Parathyroid adenoma (tissue), 2 donors: Measurements from ENCODE around the gene MGMT.

Experiments used
- H2AFZ ChIP-seq: fragments of 300-600 bp; sonication (generic); one replicate; pipeline ENCODE4 v1.7.0; 2017; ENCODE audit warnings: antibody characterized with exemption, mild to moderate bottlenecking
- H3K27ac ChIP-seq: fragments of 300-600 bp; sonication (generic); one replicate; pipeline ENCODE4 v1.7.0; 2017
- H3K27me3 ChIP-seq: fragments of 300-600 bp; sonication (generic); one replicate; pipeline ENCODE4 v1.7.0; 2017; ENCODE audit warnings: low read length; ENCODE audit not compliant: control insufficient read depth, insufficient read depth
- H3K36me3 ChIP-seq: fragments of 300-600 bp; sonication (generic); one replicate; pipeline ENCODE4 v1.7.0; 2017; ENCODE audit warnings: low read length; ENCODE audit not compliant: control insufficient read depth, insufficient read depth
- H3K4me1 ChIP-seq: fragments of 300-600 bp; sonication (generic); one replicate; pipeline ENCODE4 v1.7.0; 2017; ENCODE audit warnings: control low read depth
- H3K4me2 ChIP-seq: fragments of 300-600 bp; sonication (generic); one replicate; pipeline ENCODE4 v1.7.0; 2017; ENCODE audit warnings: low read length
- H3K4me3 ChIP-seq: fragments of 300-600 bp; sonication (generic); one replicate; pipeline ENCODE4 v1.7.0; 2017; ENCODE audit warnings: low read depth, low read length
- H3K79me2 ChIP-seq: fragments of 300-600 bp; sonication (generic); one replicate; pipeline ENCODE4 v1.7.0; 2017; ENCODE audit warnings: control low read depth
- H3K9ac ChIP-seq: fragments of 300-600 bp; sonication (generic); one replicate; pipeline ENCODE4 v1.7.0; 2017; ENCODE audit warnings: mild to moderate bottlenecking
- H3K9me3 ChIP-seq: fragments of 300-600 bp; sonication (generic); one replicate; pipeline ENCODE4 v1.7.0; 2017; ENCODE audit warnings: low read length; ENCODE audit not compliant: control insufficient read depth
- CTCF ChIP-seq: fragments of 300-600 bp; sonication (generic); IDR thresholded peaks from one replicate; pipeline ENCODE4 v1.7.0; 2017; ENCODE audit warnings: antibody characterized with exemption, mild to moderate bottlenecking
- donor health status: primary hyperparathyroidism.

MGMT gene

GRCh38 chr10:129707406-129708388, 240.7 kb downstream of the MGMT start:
- Histone ChIP-seq H3K27ac (no peak overlapping the region), H3K4me3 (no peak overlapping the region), H3K9me3 (no peaks in the 10 kb centered on the region), H3K4me1 (no peaks in the 10 kb centered on the region), H2AFZ (no peak overlapping the region), H3K9ac (no peak overlapping the region), H3K27me3 (no peaks in the 10 kb centered on the region), H3K79me2 (no peaks in the 10 kb centered on the region), H3K36me3 (no peaks in the 10 kb centered on the region), H3K4me2 (no peak overlapping the region)
- no peak for TF ChIP-seq CTCF

GRCh38 chr10:129709101-129709500, 242.1 kb downstream of the MGMT start:
- no peak overlapping the region for H3K4me3 ChIP-seq
- no peaks in the 10 kb centered on the region for H3K9me3 ChIP-seq
- H3K27ac ChIP-seq: no peak overlapping the region
- H2AFZ ChIP-seq: no peak overlapping the region
- H3K36me3 ChIP-seq: no peaks in the 10 kb centered on the region
- no peak for TF ChIP-seq CTCF
- no peaks in the 10 kb centered on the region for H3K27me3 ChIP-seq
- H3K4me2 ChIP-seq: no peak overlapping the region
- H3K79me2 ChIP-seq: no peaks in the 10 kb centered on the region
- no peak overlapping the region for H3K9ac ChIP-seq
- no peaks in the 10 kb centered on the region for H3K4me1 ChIP-seq

- Histone ChIP-seq H3K36me3 (no peaks in the 10 kb centered on the region), H2AFZ (no peak overlapping the region), H3K4me3 (no peak overlapping the region), H3K9ac (no peak overlapping the region), H3K4me2 (no peak overlapping the region), H3K27ac (no peak overlapping the region), H3K4me1 (no peaks in the 10 kb centered on the region), H3K79me2 (no peaks in the 10 kb centered on the region), H3K27me3 (no peaks in the 10 kb centered on the region), H3K9me3 (no peaks in the 10 kb centered on the region)
- TF ChIP-seq CTCF: no peak
These were observed 242.8 kb downstream of the MGMT start for GRCh38 chr10:129709627-129710509.

- Histone ChIP-seq H3K9me3 (no peaks in the 10 kb centered on the region), H3K4me3 (no peak overlapping the region), H3K36me3 (no peaks in the 10 kb centered on the region), H3K4me1 (no peaks in the 10 kb centered on the region), H2AFZ (no peak overlapping the region), H3K27me3 (no peaks in the 10 kb centered on the region), H3K9ac (no peak overlapping the region), H3K27ac (no peak overlapping the region), H3K79me2 (no peaks in the 10 kb centered on the region), H3K4me2 (no peak overlapping the region)
- no peak for TF ChIP-seq CTCF
These were observed 243.4 kb downstream of the MGMT start for GRCh38 chr10:129710510-129710847.
